DMS79 (cell line): ENCODE measurements around the gene NACC2.
"Not testable (repeated sequence)": the region's sequence is repeated elsewhere in the genome, so short reads cannot be mapped to it uniquely, and the experiment has no call there.

Experiments
- DNase-seq: peaks from one replicate; lab custom pipeline; 2025; lab: John Stamatoyannopoulos, UW

Gene NACC2

DNA sequence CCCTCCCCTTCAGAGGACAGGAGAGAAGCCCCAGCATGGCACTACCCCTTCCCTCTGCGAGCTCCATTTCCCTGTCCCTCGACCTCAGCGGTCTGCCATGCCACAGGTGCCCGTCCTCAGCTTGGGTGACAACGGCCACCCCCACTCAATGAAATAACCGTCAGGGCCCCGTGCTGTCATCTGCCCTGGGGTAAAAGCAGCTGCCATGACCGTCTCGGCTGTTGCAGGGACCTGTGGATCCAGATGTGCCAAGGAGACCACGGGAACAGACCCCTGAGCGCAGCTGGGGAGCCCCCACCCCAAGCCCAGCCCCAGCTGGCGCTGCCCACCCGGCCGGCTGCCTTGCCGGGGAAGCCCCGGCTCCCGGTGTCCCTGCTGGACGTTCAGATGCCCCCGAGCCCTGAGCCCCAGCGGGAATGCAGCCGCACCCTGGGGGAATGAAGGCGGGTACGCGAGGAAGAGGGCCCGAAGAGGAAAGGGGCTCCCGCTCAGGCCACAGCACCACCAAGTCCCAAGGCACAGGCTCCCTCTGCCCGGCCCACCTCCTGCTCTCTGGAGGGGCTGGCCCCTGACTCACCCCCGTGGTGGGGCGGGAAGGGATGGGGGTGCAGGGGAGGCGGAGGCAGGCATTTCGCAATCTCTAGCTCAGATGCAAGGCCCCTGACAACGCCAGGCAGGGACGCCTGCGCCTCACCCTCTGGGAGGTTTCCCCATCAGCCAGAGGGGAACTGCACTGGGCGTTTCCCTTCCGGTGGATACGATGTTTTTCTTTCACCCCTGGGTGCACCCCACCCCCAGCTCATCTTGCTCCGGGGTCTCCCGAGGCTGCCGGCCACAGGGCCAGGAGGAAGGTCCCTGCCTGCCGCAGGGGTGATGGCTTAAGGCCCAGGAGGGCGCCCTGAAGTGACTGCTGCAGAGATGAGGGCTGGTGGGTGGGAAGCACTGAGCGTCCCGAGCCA lies 49.2 kb downstream of the NACC2 start:
- DNase-seq: no peak

DNA sequence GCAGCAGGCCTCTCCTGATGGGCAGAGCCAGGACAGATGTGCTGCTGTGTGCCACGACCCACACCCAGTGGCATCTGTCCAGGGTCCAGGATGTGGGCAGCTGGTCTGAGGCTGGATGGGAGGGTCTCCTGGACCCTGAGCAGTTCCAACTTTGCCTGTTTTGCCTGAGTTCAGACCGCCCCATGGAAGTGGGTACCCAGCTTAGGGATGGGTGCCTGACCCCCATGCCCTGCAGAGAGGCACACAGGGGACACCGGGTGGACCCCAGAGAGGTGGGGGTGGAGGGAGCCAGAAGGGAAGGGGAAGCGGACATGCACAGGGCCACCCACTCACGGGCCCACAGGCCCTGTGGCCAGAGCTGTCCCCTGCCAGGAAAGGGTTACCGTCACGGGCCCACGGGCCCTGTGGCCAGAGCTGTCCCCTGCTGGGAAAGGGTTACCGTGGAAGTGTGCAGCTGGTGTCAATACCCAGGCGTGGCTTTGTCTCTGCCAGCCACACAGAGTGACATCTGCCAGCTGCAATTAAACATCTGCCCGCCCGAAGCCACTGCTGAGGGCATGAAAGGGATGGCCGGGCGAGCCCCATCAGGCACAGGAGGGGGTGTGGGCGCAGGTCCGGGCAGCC lies 50.0 kb downstream of the NACC2 start:
- DNase-seq: no peak

GRCh38 chr9:136044207-136044970 lies 50.7 kb downstream of the NACC2 start:
- DNase-seq: no peak

DNA sequence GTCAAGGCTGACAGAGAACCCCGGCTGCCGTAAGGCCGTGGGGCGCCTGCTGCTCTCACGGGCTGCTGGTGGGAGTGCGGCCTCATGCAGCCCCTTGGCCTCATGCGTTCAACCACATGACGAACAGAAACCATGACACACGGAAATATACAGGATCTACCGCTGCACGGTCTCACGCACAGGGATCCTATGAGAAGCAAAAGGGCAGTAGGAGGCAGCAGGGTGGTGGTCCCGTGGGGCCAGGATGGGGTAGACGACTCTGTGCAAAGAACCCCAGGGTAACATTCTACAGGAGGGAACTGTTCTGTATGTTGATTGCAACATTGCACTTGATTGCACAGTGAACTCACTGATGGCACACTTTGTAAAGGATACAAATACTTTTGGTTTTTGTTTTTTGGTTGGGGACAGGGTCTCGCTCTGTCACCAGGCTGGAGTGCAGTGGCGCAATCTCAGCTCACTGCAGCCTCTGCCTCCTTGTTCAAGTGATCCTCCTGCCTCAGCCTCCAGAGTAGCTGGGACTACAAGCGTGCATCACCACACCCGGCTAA lies 51.6 kb downstream of the NACC2 start:
- DNase-seq: no peak

DNA sequence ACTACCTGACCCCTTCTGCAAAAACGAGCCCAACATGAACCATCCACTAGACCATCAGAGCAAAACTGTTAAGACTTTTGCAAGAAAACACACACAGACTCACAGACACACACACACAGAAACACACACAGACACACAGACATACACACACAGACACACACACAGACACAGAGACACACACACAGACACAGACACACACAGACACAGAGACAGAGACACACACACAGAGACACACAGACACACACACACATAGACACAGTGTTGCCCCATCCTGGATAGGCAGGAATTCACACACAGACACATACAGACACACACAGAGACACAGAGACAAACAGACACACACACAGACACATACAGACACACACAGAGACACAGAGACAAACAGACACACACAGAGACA lies 52.5 kb downstream of the NACC2 start:
- DNase-seq: no peak

GRCh38 chr9:136040848-136041247 lies 54.2 kb downstream of the NACC2 start:
- not testable (repeated sequence) for DNase-seq

- DNase-seq: no peak
Observed at GRCh38 chr9:136039488-136039887, 55.6 kb downstream of the NACC2 start.

- DNase-seq: no peak
Observed at GRCh38 chr9:136036848-136037247, 58.2 kb downstream of the NACC2 start.

DNA sequence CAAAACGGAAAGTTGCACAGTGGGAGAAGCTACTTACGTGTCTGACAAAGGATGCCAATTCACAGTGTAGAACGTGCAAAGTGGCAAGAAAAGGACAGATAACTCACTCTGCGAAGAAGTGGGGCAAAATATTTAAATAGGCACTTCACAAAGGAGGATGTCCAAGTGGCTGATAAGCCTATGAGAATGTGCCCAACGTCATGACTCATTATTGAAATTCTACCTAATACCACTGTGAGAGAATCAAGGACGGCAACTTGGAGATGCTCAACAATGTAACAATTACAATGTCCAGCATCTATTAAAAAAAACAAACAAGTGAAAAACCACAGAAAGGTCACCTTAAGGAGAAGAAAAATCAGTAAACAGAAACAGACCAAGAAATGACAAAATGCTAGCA lies 59.0 kb downstream of the NACC2 start:
- no peak for DNase-seq

DNA sequence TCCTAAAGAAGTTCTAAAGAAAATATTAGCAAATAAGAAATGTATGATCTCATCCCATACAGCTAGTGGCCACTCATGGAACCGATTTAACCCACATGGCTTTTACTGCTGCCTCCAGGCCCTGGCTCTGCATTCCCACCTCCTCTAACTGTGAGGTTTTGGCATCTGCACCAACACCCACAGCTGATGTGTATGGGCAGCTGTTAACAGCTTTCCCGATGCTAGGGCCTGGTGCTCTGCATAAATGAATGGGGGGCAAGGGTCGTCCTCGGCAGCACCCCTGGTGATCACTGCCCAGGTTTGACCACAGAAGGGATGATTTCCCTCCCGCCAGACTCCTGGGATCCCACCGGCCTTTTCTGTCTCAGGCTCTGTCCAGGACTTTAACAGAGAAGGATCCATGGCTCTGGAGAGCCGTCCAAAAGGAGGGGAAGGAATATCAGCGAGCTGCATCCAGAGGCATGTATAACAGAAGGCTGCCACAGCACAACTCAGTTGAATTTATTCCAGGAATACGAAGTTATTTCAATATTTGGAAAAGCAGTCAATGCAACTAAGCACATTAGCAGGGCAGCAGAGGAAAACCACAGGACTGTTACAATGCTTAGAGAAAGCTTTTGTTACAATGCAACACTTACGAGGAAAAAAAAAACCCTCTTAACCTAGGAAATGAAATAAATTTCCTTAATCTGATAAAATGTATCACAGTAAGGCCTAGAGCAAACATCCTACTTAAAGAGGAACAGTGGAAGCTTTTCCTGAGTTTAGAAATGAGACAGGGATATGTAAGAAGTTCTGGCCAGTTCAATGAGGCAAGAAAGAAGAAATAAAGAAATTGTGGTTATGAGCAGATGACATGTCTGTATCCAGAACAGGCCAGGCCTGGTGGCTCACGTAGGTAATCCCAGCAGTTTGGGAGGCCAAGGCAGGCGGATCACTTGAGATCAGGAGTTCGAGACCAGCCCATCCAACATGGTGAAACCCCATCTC lies 63.1 kb downstream of the NACC2 start:
- DNase-seq: no peak

- no peak for DNase-seq
Observed at GRCh38 chr9:136031094-136031493, 64.0 kb downstream of the NACC2 start.

- DNase-seq: no peak
Observed at GRCh38 chr9:136029556-136029955, 65.5 kb downstream of the NACC2 start.

- DNase-seq: no peak
Observed at GRCh38 chr9:136028760-136029470, 66.2 kb downstream of the NACC2 start.

DNA sequence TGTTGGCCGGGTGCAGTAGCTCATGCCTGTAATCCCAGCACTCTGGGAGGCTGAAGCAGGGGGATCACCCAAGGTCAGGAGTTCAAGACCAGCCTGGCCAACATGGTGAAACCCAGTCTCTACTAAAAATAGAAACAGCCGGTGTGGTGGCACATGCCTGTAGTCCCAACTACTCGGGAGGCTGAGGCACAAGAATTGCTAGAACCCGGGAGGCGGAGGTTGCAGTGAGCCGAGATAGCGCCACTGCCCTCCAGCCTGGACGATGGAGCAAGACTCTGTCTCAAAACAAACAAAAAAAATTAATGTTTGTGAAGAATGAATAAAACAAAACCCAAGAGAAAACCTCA lies 68.2 kb downstream of the NACC2 start:
- DNase-seq: not testable (repeated sequence)

GRCh38 chr9:136026266-136026942 lies 68.7 kb downstream of the NACC2 start:
- no peak for DNase-seq

DNA sequence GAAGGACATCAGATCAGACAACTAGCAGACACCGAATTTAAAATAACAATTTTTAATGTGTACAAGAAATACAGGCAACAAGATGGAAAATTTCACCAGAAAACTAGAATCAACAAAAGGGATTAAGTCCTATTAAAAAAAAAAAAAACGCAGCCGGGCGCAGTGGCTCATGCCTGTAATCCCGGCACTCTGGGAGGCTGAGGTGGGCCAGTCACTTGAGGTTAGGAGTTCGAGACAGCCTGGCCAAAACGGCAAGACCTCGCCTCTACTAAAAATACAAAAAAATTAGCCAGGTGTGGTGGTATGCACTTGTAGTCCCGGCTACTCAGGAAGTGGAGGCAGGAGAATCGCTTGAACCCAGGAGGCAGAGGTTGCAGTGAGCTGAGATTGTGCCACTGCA lies 69.6 kb downstream of the NACC2 start:
- no peak for DNase-seq

GRCh38 chr9:136024696-136025316 lies 70.3 kb downstream of the NACC2 start:
- DNase-seq: no peak

GRCh38 chr9:136024286-136024685 lies 70.8 kb downstream of the NACC2 start:
- no peak for DNase-seq

- no peak for DNase-seq
Observed at GRCh38 chr9:136023410-136024225, 71.5 kb downstream of the NACC2 start.
